Gastrocnemius medialis (tissue), 4 donors: ENCODE measurements around the gene NEBL. TPM values are rescaled to one million over a fixed set of nuclear protein-coding genes. Genes with fewer than 3 reads are reported as not detected.

ENCODE experiments used
- ATAC-seq, 2 donors: fragments of 150-250 bp; one replicate each; pipeline ENCODE4 v1.9.1; 2016
- DNase-seq, 2 donors: peaks; one replicate each; pipeline ENCODE4 v3.0.0-alpha.2; 2019
- H3K27ac ChIP-seq, 4 donors: fragments of 200-600 bp; sonication (generic); 1 replicate in 1 of 4; 2 replicates in 3 of 4; pipeline ENCODE4 v1.5.1; 2016 to 2018; ENCODE audit warnings: mild to moderate bottlenecking in 2 of 4, moderate library complexity in 1 of 4
- H3K27me3 ChIP-seq, 3 donors: fragments of 200-600 bp; sonication (generic) in 2 of 3; 1 replicate in 1 of 3; 2 replicates in 2 of 3; pipeline versions ENCODE4 v1.5.1 to v1.6.0; 2016 to 2019; ENCODE audit warnings: mild to moderate bottlenecking in 1 of 3, moderate library complexity in 1 of 3
- H3K36me3 ChIP-seq, 2 donors: fragments of 200-600 bp; sonication (generic) in 1 of 2; one replicate each; pipeline ENCODE4 v1.5.1; 2017 to 2018
- H3K4me1 ChIP-seq, 2 donors: fragments of 200-600 bp; sonication (generic) in 1 of 2; one replicate each; pipeline ENCODE4 v1.5.1; 2016 to 2017; ENCODE audit warnings: mild to moderate bottlenecking in 2 of 2
- H3K4me3 ChIP-seq, 4 donors: fragments of 200-600 bp; sonication (generic) in 3 of 4; 1 replicate in 1 of 4; 2 replicates in 3 of 4; pipeline ENCODE4 v1.5.1; 2016 to 2019; ENCODE audit warnings: mild to moderate bottlenecking in 2 of 4
- H3K9me3 ChIP-seq, 3 donors: fragments of 200-600 bp; sonication (generic) in 2 of 3; 1 replicate in 1 of 3; 2 replicates in 2 of 3; pipeline ENCODE4 v1.5.1; 2016 to 2019
- POLR2A ChIP-seq, 2 donors: fragments of 450-650 bp; IDR thresholded peaks; one replicate each; pipeline ENCODE4 v1.6.1; 2017; ENCODE audit warnings: antibody characterized with exemption in 2 of 2, mild to moderate bottlenecking in 2 of 2, moderate library complexity in 2 of 2
- in situ Hi-C, 4 donors: fragments of 200-750 bp; cut with MboI; loops; one replicate each; pipeline versions ENCODE4 v1.15.0 to v1.8.0; 2017; ENCODE audit warnings: low sequenced_read_pairs in 4 of 4
- intact Hi-C: fragments of 100-400 bp; cut with DNase I; formaldehyde crosslinking; loops from one replicate; pipeline ENCODE4 v1.15.1; 2023; ENCODE audit warnings: low total_unique reads
- total RNA-seq, 4 donors: library from RNA; depleted of rRNA; stranded (reverse); fragments of >200 nt; gene quantifications; one replicate each; pipeline versions ENCODE4 v1.1.0 to v1.2.3, GENCODE V29; 2016
- TF ChIP-seq, protein P1 (sequence below), 5 experiments: fragments of 450-650 bp in 3 of 5; fragments of 200-600 bp in 2 of 5; sonication (generic) in 2 of 5; IDR thresholded peaks in 4 of 5; conservative IDR thresholded peaks in 1 of 5; 1 replicate in 4 of 5; 2 replicates in 1 of 5; pipeline ENCODE4 v1.5.1; 2016 to 2019; ENCODE audit warnings: antibody characterized with exemption in 5 of 5, mild to moderate bottlenecking in 3 of 5, moderate library complexity in 3 of 5

Gene NEBL
- total RNA-seq, 4 donors from 2014 or later = 1.6 to 2.7 (median 2.5) TPM

GRCh38 chr10:20746856-20747255, 150.3 kb downstream of the NEBL start:
- DNase-seq (no peak), ATAC-seq (no peak)
- H3K36me3 ChIP-seq = no peaks in the 10 kb centered on the region
- H3K4me3 ChIP-seq = no peak overlapping the region
- H3K4me1 ChIP-seq = no peaks in the 10 kb centered on the region
- H3K27me3 ChIP-seq = no peaks in the 10 kb centered on the region
- H3K27ac ChIP-seq = no peak overlapping the region
- no peak for TF ChIP-seq POLR2A (IDR thresholded peaks at IDR 0.05)
- TF ChIP-seq, protein P1, sequence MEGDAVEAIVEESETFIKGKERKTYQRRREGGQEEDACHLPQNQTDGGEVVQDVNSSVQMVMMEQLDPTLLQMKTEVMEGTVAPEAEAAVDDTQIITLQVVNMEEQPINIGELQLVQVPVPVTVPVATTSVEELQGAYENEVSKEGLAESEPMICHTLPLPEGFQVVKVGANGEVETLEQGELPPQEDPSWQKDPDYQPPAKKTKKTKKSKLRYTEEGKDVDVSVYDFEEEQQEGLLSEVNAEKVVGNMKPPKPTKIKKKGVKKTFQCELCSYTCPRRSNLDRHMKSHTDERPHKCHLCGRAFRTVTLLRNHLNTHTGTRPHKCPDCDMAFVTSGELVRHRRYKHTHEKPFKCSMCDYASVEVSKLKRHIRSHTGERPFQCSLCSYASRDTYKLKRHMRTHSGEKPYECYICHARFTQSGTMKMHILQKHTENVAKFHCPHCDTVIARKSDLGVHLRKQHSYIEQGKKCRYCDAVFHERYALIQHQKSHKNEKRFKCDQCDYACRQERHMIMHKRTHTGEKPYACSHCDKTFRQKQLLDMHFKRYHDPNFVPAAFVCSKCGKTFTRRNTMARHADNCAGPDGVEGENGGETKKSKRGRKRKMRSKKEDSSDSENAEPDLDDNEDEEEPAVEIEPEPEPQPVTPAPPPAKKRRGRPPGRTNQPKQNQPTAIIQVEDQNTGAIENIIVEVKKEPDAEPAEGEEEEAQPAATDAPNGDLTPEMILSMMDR (IDR thresholded peaks at IDR 0.05 in 4 of 5, conservative IDR thresholded peaks at IDR 0.05 in 1 of 5) = no peak
- intact Hi-C loops (no loop called here), in situ Hi-C loops (no loop called here)
- H3K9me3 ChIP-seq = no peaks in the 10 kb centered on the region

GRCh38 chr10:20745556-20746375, 151.3 kb downstream of the NEBL start:
- Histone ChIP-seq H3K4me1 (no peaks in the 10 kb centered on the region), H3K4me3 (no peak overlapping the region), H3K27ac (no peak overlapping the region), H3K27me3 (no peaks in the 10 kb centered on the region), H3K36me3 (no peaks in the 10 kb centered on the region), H3K9me3 (no peaks in the 10 kb centered on the region)
- TF ChIP-seq, protein P1 (IDR thresholded peaks at IDR 0.05 in 4 of 5, conservative IDR thresholded peaks at IDR 0.05 in 1 of 5) = no peak
- TF ChIP-seq POLR2A (IDR thresholded peaks at IDR 0.05) = no peak
- DNase-seq (no peak), ATAC-seq (no peak)
- in situ Hi-C loops = no loop called here
- intact Hi-C loops = no loop called here

DNA sequence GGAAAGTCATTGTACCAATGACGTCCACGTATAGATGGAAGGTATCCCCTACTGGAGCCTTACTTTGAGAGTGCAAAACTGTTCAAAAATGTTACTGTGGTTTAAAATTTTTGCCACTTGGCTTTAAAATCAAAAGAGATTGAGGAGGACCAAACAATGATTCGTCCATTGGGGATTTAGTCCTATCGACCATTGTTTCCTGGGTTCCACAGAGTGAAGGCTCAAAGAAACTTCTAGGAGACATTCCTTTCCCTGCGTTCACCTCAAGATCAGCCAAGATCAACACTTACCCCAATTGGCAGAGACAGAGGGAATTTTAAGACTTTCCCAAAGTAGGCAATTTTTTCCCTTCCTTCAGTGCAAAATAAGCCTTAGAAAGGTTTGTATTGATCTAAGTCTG, 152.3 kb downstream of the NEBL start:
- Histone ChIP-seq H3K27ac (no peak overlapping the region), H3K9me3 (no peaks in the 10 kb centered on the region), H3K4me3 (no peak overlapping the region), H3K27me3 (no peaks in the 10 kb centered on the region), H3K36me3 (no peaks in the 10 kb centered on the region), H3K4me1 (no peaks in the 10 kb centered on the region)
- DNase-seq (no peak), ATAC-seq (no peak)
- intact Hi-C loops = no loop called here
- TF ChIP-seq, protein P1 (IDR thresholded peaks at IDR 0.05 in 4 of 5, conservative IDR thresholded peaks at IDR 0.05 in 1 of 5) = no peak
- no peak for TF ChIP-seq POLR2A (IDR thresholded peaks at IDR 0.05)
- in situ Hi-C loops = no loop called here

GRCh38 chr10:20743942-20744341, 153.2 kb downstream of the NEBL start:
- ATAC-seq = no peak
- Histone ChIP-seq H3K4me3 (no peak overlapping the region), H3K27me3 (no peaks in the 10 kb centered on the region), H3K36me3 (no peaks in the 10 kb centered on the region), H3K9me3 (no peaks in the 10 kb centered on the region), H3K4me1 (no peaks in the 10 kb centered on the region), H3K27ac (no peak overlapping the region)
- no peak for DNase-seq
- no peak for TF ChIP-seq POLR2A (IDR thresholded peaks at IDR 0.05)
- TF ChIP-seq, protein P1 (IDR thresholded peaks at IDR 0.05 in 4 of 5, conservative IDR thresholded peaks at IDR 0.05 in 1 of 5) = no peak
- intact Hi-C loops (no loop called here), in situ Hi-C loops (no loop called here)
